GM19372 (cell line): ENCODE results near the gene POTEG.
"Not testable (repeated sequence)": the region's sequence is repeated elsewhere in the genome, so short reads cannot be mapped to it uniquely, and the experiment has no call there.

ENCODE experiments used
- ATAC-seq: cut with Tn5 transposase; IDR thresholded peaks from one replicate; pipeline ENCODE4 v1.9.1; 2021; ENCODE audit warnings: mild to moderate bottlenecking, low read depth, moderate library complexity; ENCODE audit not compliant: unreplicated experiment

POTEG gene

DNA sequence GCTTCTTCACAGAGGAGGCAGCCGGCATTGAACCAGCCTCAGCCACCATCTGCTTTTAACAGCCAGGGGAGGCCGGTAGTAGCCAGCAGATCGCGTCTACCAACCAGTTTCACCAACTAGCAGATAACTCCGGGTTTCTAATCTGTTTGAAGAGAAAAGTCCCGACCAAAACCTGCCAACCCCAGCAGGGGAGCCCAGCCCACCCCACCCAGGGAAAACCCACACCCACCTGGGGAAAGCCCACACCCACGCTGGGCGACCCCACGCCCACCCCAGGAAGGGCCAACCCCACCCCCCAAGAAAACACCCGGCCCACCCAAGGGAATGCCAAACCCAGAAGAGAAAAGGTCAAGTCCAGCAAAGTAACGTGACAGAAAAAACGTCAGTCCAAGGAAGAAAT is at the start of gene POTEG:
POTEG (minus strand) TSS at position 101 of the 400 bp plus-strand sequence; CDS start at position 49, 52 bp downstream.
- ATAC-seq, result not testable (repeated sequence)

DNA sequence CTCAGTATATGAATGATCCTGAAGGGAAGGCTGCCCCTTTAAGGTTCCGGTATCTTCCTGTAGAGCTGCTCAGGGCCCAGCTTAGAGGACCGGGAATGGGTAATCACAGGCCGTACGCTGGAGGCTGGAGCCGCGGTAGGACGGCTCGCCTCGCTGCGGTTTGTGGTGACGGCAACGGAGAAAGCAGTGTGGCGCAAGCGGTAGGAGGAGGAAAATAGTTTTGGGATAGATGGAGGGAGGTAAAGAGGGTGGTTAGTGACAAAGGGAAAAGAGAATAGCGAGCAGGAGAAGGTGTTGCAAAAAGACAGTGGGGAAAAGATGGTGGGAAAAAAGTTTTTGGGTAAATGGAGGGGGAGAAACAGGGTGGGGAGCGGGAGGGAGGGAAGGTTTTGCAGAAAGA is 48.0 kb upstream of the POTEG start:
- ATAC-seq, result not testable (repeated sequence)

DNA sequence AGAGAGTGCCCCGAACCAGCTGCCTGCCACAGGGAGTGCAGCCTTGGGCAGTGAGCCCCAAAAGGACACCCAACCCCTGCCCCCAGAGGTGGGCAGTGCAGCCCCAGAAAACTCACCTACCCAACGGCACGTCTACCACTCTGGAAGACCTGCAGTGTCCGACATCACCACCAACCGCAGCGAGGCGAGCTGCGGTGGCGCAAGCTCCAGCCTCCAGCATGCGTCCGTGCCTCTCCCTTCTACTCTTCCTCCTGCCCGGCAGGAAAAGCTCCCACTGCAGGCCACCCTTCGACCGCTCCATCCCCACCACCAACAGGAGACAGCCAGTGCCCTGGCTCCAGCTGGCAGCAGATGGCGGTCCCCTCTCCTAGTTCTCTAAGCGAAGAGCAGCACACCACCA is 47.3 kb upstream of the POTEG start:
- ATAC-seq, result not testable (repeated sequence)

DNA sequence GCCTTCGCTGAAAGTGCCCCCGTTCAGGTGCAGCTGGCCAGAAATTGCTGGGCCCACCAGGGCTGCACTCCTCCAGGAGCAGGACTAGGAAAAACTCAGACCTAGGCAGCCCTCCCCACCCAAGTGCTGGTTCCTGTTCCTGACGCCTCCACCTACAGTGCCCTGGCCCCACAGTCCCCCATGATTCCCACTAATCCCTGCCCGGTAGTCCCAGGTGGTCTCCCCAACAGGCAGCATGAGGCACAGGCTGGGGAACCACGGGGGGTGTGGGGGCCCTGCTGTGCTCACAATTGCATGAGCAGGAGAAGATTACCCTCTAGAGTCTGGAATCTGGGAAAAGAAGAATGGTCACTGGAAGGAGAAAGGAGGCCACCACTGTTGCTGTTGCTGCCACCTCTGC is 46.4 kb upstream of the POTEG start:
- not testable (repeated sequence) for ATAC-seq

DNA sequence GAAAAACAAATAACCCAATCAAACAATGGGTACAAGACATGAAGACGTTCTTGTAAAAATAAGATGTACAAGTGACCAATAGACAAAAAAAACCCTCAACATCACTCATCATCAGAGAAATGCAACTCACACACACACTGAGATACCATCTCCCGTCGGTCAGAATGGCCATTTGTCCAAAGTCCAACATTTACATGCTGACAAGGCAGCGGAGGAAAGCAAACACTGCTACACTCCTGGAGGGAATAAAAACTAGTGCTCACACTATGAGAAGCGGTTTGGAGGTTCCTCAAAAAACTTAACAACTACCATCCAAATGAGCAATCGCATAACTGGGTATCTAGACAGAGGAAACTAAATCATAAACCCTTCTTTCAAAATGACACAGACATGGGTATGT is 11.6 kb upstream of the POTEG start:
- ATAC-seq, result not testable (repeated sequence)

DNA sequence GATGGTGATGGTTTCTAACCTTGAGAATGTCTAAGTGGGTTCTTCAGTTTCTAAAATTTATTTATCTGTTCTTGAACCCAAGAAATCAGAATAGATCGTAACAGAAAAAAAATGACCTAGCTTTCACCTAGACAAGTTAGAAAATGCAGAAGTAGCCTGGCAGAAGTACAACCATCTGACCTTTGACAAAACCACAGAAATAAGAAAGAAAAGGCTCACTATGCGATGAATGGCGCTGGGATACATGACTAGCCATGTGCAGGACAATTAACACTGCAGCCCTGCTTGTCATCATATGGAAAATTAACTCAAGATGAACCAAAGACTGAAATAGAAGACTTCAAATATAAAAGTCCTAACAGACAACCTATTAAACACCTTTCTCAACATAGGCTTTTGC is 5.7 kb upstream of the POTEG start:
- not testable (repeated sequence) for ATAC-seq

DNA sequence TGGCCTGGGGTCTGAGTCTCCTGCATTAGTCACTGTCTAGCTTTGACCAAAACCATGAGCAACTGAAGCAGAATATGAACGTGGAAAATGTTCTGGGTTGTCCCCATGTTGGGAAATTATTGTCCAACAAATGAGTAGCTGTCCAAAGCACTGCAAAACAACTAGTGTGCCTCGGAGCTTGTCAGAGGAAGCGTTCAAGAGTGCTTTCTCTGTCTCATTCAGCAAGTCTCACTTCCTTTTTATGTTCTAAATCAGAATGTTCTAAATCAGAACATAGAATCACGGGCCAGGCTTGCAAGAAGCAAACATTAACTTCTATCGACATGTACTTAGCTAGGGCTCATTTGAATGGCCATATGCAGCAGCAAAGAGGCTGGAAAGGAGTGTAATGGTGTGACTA is 5.1 kb upstream of the POTEG start:
- peak; percentile 83 for ATAC-seq

DNA sequence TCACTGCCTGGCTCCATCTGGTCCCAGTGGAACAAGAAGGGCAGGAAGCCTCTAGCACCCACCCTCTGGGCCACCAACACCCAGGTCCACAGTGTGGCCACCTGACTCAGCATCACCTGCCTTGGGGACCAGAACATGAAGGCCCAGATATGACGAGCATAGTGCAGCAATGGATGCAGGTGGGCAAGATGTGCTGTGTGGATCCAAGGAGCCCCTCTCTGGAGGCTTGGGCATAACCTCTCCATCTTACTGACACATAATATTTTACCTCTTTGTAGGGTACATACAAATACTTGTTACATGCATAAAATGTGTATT is 2.9 kb upstream of the POTEG start:
- not testable (repeated sequence) for ATAC-seq

DNA sequence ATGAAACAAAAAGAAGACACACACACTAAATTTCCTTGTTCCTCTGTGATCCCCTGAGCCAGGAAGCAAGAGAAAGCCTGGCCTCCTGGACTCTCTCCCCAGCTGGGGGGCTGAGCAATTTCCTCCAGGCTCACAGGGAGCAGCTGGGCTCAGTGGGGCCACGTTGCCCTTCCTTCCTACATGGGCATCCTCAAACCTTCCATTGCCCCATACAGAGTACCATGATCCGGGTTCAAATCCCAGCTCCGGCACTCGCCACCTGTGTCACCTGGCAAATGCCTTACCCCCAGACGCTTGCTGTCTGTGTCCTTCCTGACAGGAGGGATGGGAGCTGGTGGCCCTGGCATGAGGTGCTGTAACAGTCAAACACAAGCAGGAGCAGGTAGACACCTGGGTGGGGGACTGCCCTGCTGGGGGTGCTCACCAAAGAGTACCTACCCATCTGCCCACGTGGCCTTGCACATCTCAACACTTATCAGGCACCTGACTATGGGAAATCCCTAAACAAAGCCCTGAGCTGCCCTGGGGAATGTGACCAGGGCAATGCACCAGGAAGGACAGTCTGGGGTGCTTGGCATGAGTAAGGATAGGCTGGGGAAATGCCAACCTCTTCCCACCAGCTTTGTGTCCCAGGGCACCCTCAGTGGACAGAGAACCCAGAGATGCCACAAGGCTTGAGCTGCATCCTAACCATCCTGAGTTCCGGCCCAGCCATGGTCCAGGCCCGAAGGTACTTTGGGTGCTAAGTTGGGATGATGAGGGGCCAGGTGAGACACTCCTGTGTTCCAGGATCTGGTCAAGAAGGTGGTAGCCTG is 2.4 kb upstream of the POTEG start:
- ATAC-seq, result not testable (repeated sequence)

DNA sequence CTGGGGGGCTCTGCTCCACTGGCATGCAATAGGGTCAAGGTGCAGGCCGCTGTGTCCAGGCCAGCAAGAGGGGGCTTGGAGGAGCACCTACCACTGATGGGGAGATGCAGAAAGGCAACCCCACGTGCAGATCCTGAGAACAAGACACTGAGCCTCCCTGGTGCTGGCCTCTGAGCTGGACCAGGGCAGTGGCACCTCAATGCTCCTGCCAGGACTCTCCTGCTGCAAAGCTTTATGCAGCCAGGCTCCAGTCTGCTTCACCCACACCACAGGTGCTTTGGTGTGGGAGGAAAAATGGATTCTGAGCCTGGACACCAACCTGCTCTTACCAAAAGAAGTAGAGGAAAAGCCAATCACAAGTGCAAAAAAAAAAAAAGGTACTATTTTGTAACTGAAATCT is 1.7 kb upstream of the POTEG start:
- not testable (repeated sequence) for ATAC-seq

DNA sequence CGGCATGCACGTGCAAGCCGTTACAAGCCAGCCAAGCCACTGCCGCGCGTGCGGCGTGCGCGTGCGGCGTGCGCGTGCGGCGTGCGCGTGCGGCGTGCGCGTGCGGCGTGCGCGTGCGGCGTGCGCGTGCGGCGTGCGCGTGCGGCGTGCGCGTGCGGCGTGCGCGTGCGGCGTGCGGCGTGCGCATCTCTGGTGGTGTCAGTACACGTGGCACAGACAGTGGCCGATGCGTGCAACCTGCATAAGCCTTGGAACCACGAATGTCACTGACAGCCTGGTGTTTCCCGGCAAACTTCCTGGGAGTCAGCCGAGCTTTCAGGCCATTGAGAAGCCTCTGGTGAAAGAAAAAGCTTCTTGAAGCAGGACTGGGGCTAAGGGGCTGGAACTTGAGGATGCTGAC is 750 bp upstream of the POTEG start:
- not testable (repeated sequence) for ATAC-seq

DNA sequence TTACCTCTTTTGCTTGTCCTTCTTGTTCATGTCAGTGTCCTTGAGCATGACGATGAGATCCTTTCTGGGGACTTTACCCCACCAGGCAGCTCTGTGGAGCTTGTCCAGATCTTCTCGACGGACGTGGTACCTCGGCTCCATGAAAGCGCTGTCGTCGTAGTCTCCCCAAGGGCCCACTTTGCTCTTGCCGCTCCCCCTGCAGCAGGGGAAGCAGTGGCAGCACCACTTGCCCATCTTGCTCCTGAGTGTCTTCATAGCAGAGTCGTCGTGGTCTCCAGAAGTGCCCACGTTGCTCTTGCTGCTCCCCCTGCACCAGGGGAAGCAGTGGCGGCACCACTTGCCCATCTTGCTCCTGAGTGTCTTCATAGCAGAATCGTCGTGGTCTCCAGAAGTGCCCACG is 376 bp downstream of the POTEG start:
- ATAC-seq, result not testable (repeated sequence)

DNA sequence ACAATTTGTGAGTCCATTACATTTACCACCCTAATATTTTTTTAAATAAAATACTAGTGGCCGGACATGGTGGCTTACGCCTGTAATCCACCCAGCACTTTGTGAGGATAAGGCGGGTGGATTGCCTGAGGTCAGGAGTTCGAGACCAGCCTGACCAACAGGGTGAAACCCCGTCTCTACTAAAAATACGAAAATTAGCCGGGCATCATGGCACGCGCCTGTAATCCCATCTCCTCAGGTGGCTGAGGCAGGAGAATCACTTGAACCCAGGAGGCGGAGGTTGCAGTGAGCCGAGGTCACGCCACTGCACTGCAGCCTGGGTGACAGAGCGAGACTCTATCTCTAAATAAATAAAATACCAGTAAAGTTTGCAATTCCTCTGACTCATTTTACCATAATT is 25.6 kb downstream of the POTEG start:
- ATAC-seq, result not testable (repeated sequence)

DNA sequence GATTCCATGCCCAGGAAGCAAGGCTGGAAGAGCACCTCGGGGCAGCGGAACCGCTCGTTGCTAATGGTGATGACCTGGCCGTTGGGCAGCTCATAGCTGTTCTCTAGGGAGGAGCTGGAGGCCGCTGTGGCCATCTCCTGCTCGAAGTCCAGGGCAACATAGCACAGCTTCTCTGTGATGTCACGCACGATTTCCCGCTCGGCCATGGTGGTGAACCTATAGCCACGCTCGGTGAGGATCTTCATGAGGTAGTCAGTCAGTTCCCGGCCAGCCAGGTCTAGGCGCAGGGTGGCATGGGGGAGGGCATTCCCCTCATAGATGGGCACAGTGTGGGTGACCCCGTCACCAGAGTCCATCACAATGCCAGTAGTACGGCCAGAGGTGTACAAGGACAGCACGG is 32.0 kb downstream of the POTEG start:
- ATAC-seq, result not testable (repeated sequence)

DNA sequence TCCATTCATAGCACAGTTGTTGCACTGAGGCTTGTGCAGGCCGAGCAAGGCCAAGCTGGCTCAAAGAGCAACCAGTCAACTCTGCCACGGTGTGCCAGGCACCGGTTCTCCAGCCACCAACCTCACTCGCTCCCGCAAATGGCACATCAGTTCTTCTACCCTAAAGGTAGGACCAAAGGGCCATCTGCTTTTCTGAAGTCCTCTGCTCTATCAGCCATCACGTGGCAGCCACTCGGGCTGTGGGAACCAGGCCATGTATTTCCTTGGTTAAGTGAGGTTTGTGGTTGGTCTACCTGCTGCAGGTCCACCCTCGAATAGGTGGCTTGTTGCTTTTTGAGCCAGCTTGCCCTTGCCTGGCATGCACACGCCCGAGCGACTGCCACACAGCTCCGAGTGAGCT is 39.4 kb downstream of the POTEG start:
- ATAC-seq, result not testable (repeated sequence)

DNA sequence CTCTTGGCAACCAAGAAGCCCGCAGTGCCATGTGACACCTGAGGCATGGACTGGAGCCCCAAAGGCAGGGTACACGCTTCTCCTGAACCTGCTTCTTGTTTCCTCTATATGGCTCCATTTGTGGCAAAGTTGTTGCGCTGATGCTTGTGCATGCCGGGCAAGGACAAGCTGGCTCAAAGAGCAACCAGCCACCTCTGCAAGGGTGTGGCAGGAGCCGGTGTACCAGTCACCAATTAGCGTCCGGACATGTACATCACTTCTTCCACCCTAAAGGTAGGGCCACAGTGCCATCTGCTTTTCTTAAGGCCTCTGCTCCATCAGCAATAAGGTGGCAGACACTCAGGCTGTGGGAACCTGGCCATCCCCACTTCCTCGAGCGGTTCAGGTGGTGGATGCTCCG is 43.9 kb downstream of the POTEG start:
- not testable (repeated sequence) for ATAC-seq

DNA sequence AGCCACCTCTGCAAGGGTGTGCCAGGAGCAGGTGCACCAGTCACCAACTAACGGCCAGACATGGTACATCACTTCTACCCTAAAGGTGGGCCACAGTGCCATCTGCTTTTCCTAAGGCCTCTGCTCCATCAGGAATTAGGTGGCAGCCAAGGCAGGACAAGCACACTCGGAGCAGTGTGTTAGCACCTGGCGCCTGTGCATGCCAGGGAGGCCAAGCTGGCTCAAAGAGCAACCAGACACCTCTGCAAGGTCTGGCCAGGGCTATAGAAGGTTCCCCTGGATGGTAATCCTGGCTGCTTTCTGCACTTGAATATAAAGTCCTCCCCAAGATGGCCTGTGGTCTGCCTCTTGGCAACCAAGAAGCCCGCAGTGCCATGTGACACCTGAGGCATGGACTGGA is 45.4 kb downstream of the POTEG start:
- not testable (repeated sequence) for ATAC-seq

DNA sequence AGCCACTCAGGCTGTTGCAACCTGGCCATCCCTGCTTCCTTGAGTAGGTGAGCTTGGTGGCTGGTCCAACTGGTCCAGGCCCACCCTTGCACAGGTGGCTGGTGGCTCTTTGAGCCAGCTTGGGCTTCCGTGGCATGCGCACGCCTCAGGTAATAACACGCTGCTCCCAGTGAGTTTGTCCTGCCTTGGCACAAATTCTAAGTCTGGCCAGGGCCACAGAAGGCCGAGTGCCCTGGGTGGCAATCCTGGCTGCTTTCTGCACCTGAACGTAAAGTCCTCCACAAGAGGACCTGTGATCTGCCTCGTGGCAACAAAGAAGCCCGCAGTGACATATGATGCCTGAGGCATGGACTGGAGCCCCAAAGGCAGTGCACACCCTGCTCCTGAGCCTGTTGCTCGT is 47.1 kb downstream of the POTEG start:
- not testable (repeated sequence) for ATAC-seq

DNA sequence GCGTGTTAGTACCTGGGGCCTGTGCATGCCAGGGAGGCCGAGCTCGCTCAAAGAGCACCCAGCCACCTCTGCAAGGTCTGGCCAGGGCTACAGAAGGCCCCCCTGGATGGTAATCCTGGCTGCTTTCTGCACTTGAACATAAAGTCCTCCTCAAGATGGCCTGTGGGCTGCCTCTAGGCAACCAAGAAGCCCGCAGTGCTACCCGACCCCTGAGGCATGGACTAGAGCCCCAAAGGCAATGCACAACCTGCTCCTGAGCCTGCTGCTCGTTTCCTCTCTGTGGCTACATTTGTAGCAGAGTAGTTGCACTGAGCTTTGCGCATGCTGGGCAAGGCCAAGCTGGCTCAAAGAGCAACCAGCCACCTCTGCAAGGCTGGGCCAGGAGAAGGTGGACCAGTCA is 47.8 kb downstream of the POTEG start:
- not testable (repeated sequence) for ATAC-seq

DNA sequence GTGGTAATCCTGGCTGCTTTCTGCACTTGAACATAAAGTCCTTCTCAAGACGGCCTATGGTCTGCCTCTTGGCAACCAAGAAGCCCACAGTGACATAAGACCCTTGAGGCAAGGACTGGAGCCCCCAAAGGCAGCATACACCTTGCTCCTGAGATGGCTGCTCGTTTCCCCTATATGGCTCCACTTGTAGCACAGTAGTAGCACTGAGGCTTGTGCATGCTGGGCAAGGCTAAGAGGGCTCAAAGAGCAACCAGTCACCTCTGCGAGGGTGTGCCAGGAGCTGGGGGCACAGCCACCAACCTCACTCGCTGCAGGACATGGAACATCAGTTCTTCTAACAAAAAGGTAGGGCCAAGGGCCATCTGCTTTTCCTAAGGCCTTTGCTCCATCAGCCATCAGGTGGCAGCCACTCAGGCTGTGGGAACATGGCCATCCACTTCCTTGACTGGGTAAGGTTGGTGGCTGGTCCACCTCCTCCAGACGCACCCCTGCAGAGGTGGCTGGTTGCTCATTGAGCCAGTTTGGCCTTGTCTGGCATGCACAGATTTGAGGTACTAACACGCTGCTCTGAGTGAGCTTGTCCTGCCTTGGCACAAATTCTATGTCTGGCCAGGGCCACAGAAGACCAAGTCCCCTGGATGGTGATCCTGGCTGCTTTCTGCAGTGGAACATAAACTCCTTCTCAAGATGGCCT is 49.9 kb downstream of the POTEG start:
- ATAC-seq, result not testable (repeated sequence)

DNA sequence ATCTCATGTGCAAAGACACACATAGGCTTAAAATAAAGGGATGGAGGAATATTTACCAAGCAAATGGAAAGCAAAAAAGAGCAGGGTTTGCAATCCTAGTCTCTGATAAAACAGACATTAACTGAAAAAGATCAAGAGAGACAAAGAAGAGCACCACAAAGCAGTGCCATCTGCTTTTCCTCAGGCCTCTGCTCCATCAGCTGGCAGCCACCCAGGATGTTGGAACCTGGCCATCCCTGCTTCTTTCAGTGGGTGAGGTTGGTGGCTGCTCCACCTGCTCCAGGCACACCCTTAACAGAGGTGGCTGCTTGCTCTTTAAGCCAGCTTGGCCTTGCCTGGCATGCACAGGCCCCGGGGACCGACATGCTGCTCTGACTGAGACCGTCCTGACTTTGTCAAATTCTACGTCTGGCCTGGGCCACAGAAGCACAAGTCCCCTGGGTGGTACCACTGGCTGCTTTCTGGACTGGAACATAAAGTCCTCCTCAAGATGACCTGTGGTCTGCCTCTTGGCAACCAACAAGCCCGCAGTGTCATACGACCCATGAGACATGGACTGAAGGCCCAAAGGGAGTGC is 51.0 kb downstream of the POTEG start:
- not testable (repeated sequence) for ATAC-seq
